Smooth muscle cell (in vitro differentiated cells): ENCODE results near the gene ST7. TPM values are rescaled to one million over a fixed set of nuclear protein-coding genes. Genes with fewer than 3 reads are reported as not detected.

Experiments used
- DNase-seq: peaks from one replicate; lab custom pipeline; 2025; ENCODE audit not compliant: unreplicated experiment; lab: John Stamatoyannopoulos, UW
- H2AFZ ChIP-seq: fragments of 200-600 bp; sonication (generic); 2 replicates; pipeline ENCODE4 v1.6.0; 2016; ENCODE audit warnings: antibody characterized with exemption, low read depth, mild to moderate bottlenecking
- H3F3A ChIP-seq: fragments of 200-600 bp; sonication (generic); 2 replicates; pipeline ENCODE4 v1.6.0; 2017; ENCODE audit warnings: antibody characterized with exemption, low read depth
- H3K27ac ChIP-seq: fragments of 200-600 bp; sonication (generic); 2 replicates; pipeline ENCODE4 v1.5.1; 2016; ENCODE audit warnings: low read depth, mild to moderate bottlenecking
- H3K27me3 ChIP-seq: fragments of 200-600 bp; sonication (generic); 2 replicates; pipeline ENCODE4 v1.6.1; 2016; ENCODE audit warnings: low read depth, mild to moderate bottlenecking
- H3K36me3 ChIP-seq: fragments of 200-600 bp; sonication (generic); 2 replicates; pipeline ENCODE4 v1.5.1; 2016; ENCODE audit warnings: low read depth
- H3K4me1 ChIP-seq: fragments of 200-600 bp; sonication (generic); 2 replicates; pipeline ENCODE4 v1.5.1; 2016; ENCODE audit warnings: low read depth
- H3K4me2 ChIP-seq: fragments of 200-600 bp; sonication (generic); 2 replicates; pipeline ENCODE4 v1.6.0; 2016; ENCODE audit warnings: mild to moderate bottlenecking
- H3K4me3 ChIP-seq: fragments of 200-600 bp; sonication (generic); 2 replicates; pipeline ENCODE4 v1.5.1; 2016; ENCODE audit warnings: mild to moderate bottlenecking
- H3K79me2 ChIP-seq: fragments of 200-600 bp; sonication (generic); 2 replicates; pipeline ENCODE4 v1.6.0; 2016; ENCODE audit warnings: low read depth, mild to moderate bottlenecking
- H3K9ac ChIP-seq: fragments of 200-600 bp; sonication (generic); 2 replicates; pipeline ENCODE4 v1.6.0; 2016; ENCODE audit warnings: low read depth
- H3K9me3 ChIP-seq: fragments of 200-600 bp; sonication (generic); replicated peaks from 2 replicates; pipeline ENCODE4 v1.5.1; 2016; ENCODE audit warnings: low read depth
- H4K20me1 ChIP-seq: fragments of 200-600 bp; sonication (generic); 2 replicates; pipeline ENCODE4 v1.6.0; 2016; ENCODE audit warnings: low read depth
- WGBS: methylation state at CpG from one replicate; pipeline ENCODE4 v1.1.7; 2016; ENCODE audit warnings: low lambda C conversion rate; 5-methylcytosine and 5-hydroxymethylcytosine counted together
- polyA plus RNA-seq: library from polyadenylated mRNA; unstranded; fragments of >200 nt; fragmentation: Nextera tagmentation; extraction: Ambion mirVana; gene quantifications from 2 replicates; pipeline ENCODE4 v1.2.1, GENCODE V29; 2016
- total RNA-seq: library from RNA; depleted of rRNA; stranded (reverse); fragments of >200 nt; gene quantifications from 2 replicates; pipeline ENCODE4 v1.2.3, GENCODE V29; 2014
- TF ChIP-seq, protein P1 (sequence below): fragments of 200-600 bp; sonication (generic); IDR thresholded peaks from 2 replicates; pipeline ENCODE4 v1.5.1; 2017; ENCODE audit warnings: borderline replicate concordance, mild to moderate bottlenecking, antibody characterized with exemption; ENCODE audit not compliant: insufficient read depth, poor library complexity, severe bottlenecking

ST7 gene
- total and polyA plus RNA-seq, 2 experiments from 2014 or later: 23.2 to 26.1 TPM

DNA sequence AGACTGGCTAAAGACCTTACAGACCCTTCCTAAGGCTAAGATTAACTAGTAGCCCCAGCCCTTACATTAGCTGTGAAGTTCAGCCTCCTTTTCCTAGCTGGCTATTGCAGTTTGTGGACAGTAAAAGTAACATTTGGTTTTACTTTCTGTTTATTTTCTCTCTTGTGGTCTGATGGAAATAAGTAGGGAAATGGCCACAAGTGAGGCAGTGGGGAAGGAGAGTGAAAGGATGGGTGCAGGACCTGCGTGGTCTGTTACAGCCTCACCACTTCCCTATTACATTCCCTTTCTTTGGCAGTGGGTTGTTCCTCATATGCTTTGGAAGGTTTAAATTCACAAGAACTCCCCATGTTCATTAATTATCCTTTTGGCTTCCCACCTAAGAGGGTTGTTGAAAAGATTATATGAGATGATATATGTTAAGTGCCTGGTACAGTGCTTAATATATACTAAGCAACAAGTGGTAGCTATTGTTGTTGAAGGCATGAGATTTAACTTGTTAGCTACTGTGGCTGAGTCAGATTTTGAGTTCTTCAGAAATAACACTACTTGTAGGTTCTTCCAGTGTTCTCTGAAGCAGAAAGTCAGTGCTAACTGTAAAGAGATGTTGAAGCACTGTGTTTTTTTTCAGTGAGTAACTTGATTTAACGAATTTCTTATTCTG is 181.7 kb downstream of the ST7 start:
- no peaks in the 10 kb centered on the region for H4K20me1 ChIP-seq
- no peak overlapping the region for H3K9ac ChIP-seq
- H3K79me2 ChIP-seq: no peaks in the 10 kb centered on the region
- H3K4me2 ChIP-seq: no peak overlapping the region
- H3K4me1 ChIP-seq: no peaks in the 10 kb centered on the region
- no peak overlapping the region for H2AFZ ChIP-seq
- no peak for DNase-seq
- H3F3A ChIP-seq: peaks cover under 1% of the 10 kb centered on the region
- no peaks in the 10 kb centered on the region for H3K36me3 ChIP-seq
- WGBS: 85% methylated on average over 2 of the region's 2 CpGs
- H3K27ac ChIP-seq: no peak overlapping the region
- H3K4me3 ChIP-seq: no peak overlapping the region
- H3K9me3 ChIP-seq: no peaks in the 10 kb centered on the region
- no peaks in the 10 kb centered on the region for H3K27me3 ChIP-seq
- TF ChIP-seq, protein P1, sequence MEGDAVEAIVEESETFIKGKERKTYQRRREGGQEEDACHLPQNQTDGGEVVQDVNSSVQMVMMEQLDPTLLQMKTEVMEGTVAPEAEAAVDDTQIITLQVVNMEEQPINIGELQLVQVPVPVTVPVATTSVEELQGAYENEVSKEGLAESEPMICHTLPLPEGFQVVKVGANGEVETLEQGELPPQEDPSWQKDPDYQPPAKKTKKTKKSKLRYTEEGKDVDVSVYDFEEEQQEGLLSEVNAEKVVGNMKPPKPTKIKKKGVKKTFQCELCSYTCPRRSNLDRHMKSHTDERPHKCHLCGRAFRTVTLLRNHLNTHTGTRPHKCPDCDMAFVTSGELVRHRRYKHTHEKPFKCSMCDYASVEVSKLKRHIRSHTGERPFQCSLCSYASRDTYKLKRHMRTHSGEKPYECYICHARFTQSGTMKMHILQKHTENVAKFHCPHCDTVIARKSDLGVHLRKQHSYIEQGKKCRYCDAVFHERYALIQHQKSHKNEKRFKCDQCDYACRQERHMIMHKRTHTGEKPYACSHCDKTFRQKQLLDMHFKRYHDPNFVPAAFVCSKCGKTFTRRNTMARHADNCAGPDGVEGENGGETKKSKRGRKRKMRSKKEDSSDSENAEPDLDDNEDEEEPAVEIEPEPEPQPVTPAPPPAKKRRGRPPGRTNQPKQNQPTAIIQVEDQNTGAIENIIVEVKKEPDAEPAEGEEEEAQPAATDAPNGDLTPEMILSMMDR: no peak

DNA sequence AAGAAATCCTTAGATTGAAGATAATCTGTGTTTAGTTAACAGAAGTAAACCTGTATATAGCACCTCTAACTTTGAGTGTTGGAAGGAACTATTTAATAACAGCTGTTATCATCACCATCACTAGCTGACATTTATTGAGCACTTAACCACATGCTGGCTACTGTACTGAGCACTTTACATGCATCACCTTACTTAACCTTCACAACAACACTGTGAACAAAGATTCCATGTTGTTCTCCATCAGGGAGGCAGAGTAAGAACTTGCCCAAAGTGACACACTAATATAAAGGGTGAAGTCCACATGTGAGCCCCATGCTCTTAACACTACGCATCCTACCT is 182.2 kb downstream of the ST7 start:
- Histone ChIP-seq H3F3A (peaks cover 5% of the 10 kb centered on the region), H3K9me3 (no peaks in the 10 kb centered on the region), H4K20me1 (no peaks in the 10 kb centered on the region), H3K4me2 (no peak overlapping the region), H2AFZ (no peak overlapping the region), H3K27me3 (no peaks in the 10 kb centered on the region), H3K4me3 (no peak overlapping the region), H3K36me3 (no peaks in the 10 kb centered on the region), H3K27ac (no peak overlapping the region), H3K9ac (no peak overlapping the region), H3K4me1 (no peaks in the 10 kb centered on the region), H3K79me2 (no peaks in the 10 kb centered on the region)
- 95% methylated on average over 1 of the region's 1 CpG for WGBS
- TF ChIP-seq, protein P1: no peak
- no peak for DNase-seq

DNA sequence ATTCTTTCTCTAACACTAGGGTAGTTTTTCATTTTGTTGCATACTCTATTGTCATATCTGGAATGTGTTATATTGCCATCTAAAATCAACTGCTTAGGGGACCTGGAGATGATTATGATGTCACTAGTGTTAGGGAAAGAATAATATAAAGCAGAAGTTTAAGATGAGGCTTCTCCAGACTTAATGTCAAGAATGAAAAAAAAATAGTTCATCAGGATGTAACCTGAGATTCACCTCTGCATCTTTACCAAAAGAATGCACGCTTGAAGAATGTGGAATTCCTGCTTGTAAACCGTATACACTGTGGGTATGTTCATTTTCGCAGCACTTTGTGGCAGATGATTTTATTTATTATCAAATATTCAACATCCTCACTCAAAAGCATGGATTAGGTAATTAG is 184.6 kb downstream of the ST7 start:
- Histone ChIP-seq H3K4me2 (no peak overlapping the region), H3F3A (peaks cover 7% of the 10 kb centered on the region), H2AFZ (no peak overlapping the region), H4K20me1 (no peaks in the 10 kb centered on the region), H3K79me2 (no peaks in the 10 kb centered on the region), H3K4me1 (no peaks in the 10 kb centered on the region), H3K4me3 (no peak overlapping the region), H3K9ac (no peak overlapping the region), H3K27me3 (no peaks in the 10 kb centered on the region), H3K27ac (no peak overlapping the region), H3K9me3 (no peaks in the 10 kb centered on the region), H3K36me3 (no peaks in the 10 kb centered on the region)
- TF ChIP-seq, protein P1: no peak
- no peak for DNase-seq
- 87% methylated on average over 3 of the region's 3 CpGs for WGBS

DNA sequence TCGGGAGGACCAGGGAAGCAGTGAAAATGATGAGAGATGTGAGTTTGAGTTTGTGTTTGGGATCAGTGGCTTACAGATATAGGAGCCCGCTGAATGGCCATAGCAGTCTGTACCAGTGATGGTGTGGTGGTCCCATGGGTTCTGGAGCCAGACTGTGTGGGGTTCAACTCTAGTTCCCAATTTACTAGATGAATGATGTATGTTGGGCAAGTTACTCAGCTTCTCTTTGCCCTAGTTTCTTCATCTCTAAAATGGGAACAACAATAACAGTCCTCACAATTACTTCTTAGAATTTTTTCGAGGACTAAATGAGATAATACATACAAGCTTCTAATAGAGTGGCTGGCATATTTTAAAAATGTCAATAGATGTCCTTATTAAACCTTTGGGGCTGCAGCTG is 185.2 kb downstream of the ST7 start:
- peaks cover 7% of the 10 kb centered on the region for H3F3A ChIP-seq
- H3K79me2 ChIP-seq: no peaks in the 10 kb centered on the region
- H3K27me3 ChIP-seq: no peaks in the 10 kb centered on the region
- no peak for DNase-seq
- 95% methylated on average over 3 of the region's 3 CpGs for WGBS
- no peak overlapping the region for H3K9ac ChIP-seq
- H3K4me1 ChIP-seq: no peaks in the 10 kb centered on the region
- no peaks in the 10 kb centered on the region for H4K20me1 ChIP-seq
- H3K9me3 ChIP-seq: no peaks in the 10 kb centered on the region
- no peak overlapping the region for H2AFZ ChIP-seq
- no peak overlapping the region for H3K4me3 ChIP-seq
- TF ChIP-seq, protein P1: no peak
- H3K4me2 ChIP-seq: no peak overlapping the region
- H3K36me3 ChIP-seq: no peaks in the 10 kb centered on the region
- H3K27ac ChIP-seq: no peak overlapping the region
